Amniotic stem cell (primary cell): ENCODE data around the gene ADI1.
"Not testable (repeated sequence)": the region's sequence is repeated elsewhere in the genome, so short reads cannot be mapped to it uniquely, and the experiment has no call there.

Experiments used
- DNase-seq: peaks from one replicate; lab custom pipeline; 2025; lab: John Stamatoyannopoulos, UW

ADI1 gene

GRCh38 chr2:3529316-3530025, 10.1 kb upstream of the ADI1 start:
- DNase-seq, result no peak

- no peak for DNase-seq
These were observed 8.8 kb upstream of the ADI1 start for GRCh38 chr2:3527886-3528785.

- no peak for DNase-seq
These were observed 7.5 kb upstream of the ADI1 start for GRCh38 chr2:3526871-3527270.

GRCh38 chr2:3523551-3524041, 4.3 kb upstream of the ADI1 start:
- peak; percentile 0 for DNase-seq

- no peak for DNase-seq
These were observed 3.7 kb upstream of the ADI1 start for GRCh38 chr2:3522961-3523421.

- no peak for DNase-seq
These were observed 1.3 kb upstream of the ADI1 start for GRCh38 chr2:3520591-3520990.

- DNase-seq, result peak; percentile 90
These were observed 656 bp downstream of the ADI1 start for GRCh38 chr2:3518496-3519254.

- DNase-seq, result no peak
These were observed 1.3 kb downstream of the ADI1 start for GRCh38 chr2:3517948-3518495.

- DNase-seq, result no peak
These were observed 2.5 kb downstream of the ADI1 start for GRCh38 chr2:3516831-3517230.

- not testable (repeated sequence) for DNase-seq
These were observed 3.9 kb downstream of the ADI1 start for GRCh38 chr2:3515438-3515837.

GRCh38 chr2:3513026-3513810, 6.1 kb downstream of the ADI1 start:
- no peak for DNase-seq

GRCh38 chr2:3512086-3512485, 7.2 kb downstream of the ADI1 start:
- no peak for DNase-seq

- no peak for DNase-seq
These were observed 13.6 kb downstream of the ADI1 start for GRCh38 chr2:3505771-3506170.

GRCh38 chr2:3504741-3505140, 14.6 kb downstream of the ADI1 start:
- DNase-seq, result no peak

GRCh38 chr2:3503483-3503882, 15.8 kb downstream of the ADI1 start:
- no peak for DNase-seq

- DNase-seq, result no peak
These were observed 16.3 kb downstream of the ADI1 start for GRCh38 chr2:3503046-3503445.

GRCh38 chr2:3500326-3500899, 18.9 kb downstream of the ADI1 start:
- no peak for DNase-seq

GRCh38 chr2:3498783-3499394, 20.4 kb downstream of the ADI1 start:
- no peak for DNase-seq

- not testable (repeated sequence) for DNase-seq
These were observed 22.6 kb downstream of the ADI1 start for GRCh38 chr2:3496708-3497080.

GRCh38 chr2:3494984-3495666, 24.2 kb downstream of the ADI1 start:
- DNase-seq, result no peak
